GM10847 (cell line): ENCODE results near the gene ASTN2.

ENCODE experiments used
- POLR2A ChIP-seq: IDR thresholded peaks from 2 replicates; pipeline ENCODE4 v1.6.1; 2011; ENCODE audit not compliant: insufficient read length; ENCODE audit errors: extremely low read depth

The ASTN2 gene

GRCh38 chr9:116800885-116801284 is 614.0 kb downstream of the ASTN2 start:
- TF ChIP-seq POLR2A, result no peak

- TF ChIP-seq POLR2A, result no peak
Measured at GRCh38 chr9:116800074-116800473, 614.8 kb downstream of the ASTN2 start.

GRCh38 chr9:116798521-116798920 is 616.3 kb downstream of the ASTN2 start:
- no peak for TF ChIP-seq POLR2A

GRCh38 chr9:116797276-116797675 is 617.6 kb downstream of the ASTN2 start:
- no peak for TF ChIP-seq POLR2A

- no peak for TF ChIP-seq POLR2A
Measured at GRCh38 chr9:116796669-116797068, 618.2 kb downstream of the ASTN2 start.

DNA sequence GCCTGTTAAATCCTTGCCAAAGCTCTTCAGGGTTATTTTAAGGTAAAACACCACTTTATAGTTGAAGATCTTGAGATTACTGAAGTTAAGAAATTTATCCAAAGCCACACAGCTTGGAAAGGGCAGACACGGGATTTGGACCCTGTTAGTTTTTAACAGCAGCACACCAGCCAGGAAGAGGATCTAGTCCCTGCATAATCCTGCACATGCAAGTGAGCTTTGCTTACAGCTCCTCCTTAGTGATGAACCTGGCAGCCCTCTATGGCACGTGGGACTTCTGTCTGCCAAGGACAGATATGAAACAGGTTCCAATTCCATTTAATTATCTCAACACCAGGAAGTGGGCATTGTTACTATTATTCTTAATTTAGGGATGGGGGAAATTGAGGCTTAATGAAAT is 619.0 kb downstream of the ASTN2 start:
- no peak for TF ChIP-seq POLR2A

GRCh38 chr9:116792271-116792670 is 622.6 kb downstream of the ASTN2 start:
- TF ChIP-seq POLR2A, result no peak

DNA sequence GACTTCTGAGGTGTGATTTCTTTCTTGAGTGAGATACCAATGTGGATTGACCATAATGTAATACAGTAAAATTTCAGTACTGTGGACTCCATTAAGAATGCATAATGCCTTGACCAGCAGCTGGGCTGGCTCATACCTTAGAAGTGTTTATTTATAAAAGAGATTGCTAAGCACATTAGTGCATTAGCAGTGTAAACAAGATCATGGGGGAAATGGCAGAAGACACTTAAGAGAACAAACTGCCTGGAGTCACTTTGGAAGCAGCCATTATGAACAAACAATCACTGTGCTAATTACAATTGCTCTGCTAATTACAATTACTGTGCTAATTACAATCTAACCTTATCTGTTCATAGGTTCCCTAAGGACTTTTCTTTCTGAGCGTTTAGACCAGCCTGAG is 623.5 kb downstream of the ASTN2 start:
- TF ChIP-seq POLR2A, result no peak

GRCh38 chr9:116789081-116789480 is 625.8 kb downstream of the ASTN2 start:
- TF ChIP-seq POLR2A, result no peak

GRCh38 chr9:116786737-116787136 is 628.1 kb downstream of the ASTN2 start:
- no peak for TF ChIP-seq POLR2A

DNA sequence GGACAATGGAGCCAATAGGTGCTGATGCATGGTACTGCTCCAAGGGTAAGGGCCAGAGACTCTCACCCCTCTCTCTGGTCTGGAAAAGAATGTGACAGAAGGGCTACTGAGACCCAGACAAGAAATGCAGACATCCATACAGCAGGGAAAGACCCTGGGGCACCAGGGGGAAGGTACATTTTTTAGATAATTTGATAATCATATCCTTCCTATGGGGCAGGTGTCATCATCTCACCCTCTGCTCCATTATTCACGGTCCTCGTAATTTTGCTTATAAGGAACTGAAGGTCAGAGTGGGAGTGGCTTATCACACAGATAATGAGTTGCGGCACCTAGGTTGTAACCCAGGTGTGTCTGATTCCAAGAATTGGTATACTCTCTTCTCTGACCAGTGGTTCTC is 637.7 kb downstream of the ASTN2 start:
- no peak for TF ChIP-seq POLR2A

- no peak for TF ChIP-seq POLR2A
Measured at GRCh38 chr9:116774421-116775180, 640.3 kb downstream of the ASTN2 start.

DNA sequence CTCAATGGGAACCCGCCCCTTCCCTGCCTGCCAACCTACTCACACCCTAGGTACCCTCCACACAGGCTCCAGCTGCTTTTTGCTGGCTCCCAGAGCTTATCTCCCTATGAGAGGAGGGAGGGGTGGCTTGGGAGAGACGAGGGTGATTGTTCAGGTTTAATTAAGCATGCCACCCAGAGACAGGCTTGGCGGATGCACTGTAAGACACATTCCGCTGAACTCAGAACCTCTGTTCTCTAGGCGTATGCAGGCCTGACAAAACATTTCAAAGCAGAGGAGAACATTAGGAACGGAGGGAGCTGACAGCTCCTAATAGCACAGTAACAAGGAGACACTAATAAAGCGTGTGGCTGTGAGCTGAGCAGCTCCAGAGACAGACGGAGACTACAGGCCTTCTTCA is 647.6 kb downstream of the ASTN2 start:
- TF ChIP-seq POLR2A, result no peak

DNA sequence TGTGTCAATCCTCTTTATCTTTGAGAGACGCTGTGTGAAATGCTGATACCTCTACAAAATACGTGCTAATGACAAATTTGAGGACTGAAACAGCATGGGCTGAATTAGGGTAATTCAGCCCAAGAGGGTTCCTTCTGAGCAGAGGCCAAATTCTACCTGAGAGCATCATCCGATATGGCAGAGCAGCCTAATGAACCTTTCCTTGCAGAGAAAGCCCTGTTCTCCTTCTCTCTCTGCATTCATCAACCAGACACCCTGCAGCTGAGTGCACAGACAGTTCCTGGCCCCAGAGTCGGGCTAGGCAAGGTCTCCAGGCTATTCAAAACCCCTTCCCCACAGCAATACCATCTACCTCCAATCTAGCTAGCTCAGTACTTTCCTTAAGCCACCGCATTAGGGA is 649.8 kb downstream of the ASTN2 start:
- TF ChIP-seq POLR2A, result no peak

DNA sequence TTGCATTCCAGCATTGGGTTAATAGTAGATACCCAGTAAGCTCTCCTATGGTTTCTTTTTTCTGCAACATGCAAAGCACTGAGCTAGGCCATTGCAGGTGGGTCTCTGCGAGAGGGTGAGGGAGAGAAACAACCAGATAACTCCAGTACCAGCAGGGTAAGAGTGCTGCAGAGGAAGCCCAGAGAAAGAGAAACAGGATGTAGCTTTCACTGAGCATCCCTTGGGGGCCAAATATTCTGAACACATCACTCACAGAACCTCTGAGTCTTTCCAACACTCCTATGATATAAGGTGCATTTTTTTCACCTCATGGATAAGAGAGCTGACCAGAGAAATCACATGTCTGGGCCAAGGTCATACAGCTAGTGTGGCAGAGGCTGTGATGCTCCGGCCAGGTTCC is 651.1 kb downstream of the ASTN2 start:
- TF ChIP-seq POLR2A, result no peak

DNA sequence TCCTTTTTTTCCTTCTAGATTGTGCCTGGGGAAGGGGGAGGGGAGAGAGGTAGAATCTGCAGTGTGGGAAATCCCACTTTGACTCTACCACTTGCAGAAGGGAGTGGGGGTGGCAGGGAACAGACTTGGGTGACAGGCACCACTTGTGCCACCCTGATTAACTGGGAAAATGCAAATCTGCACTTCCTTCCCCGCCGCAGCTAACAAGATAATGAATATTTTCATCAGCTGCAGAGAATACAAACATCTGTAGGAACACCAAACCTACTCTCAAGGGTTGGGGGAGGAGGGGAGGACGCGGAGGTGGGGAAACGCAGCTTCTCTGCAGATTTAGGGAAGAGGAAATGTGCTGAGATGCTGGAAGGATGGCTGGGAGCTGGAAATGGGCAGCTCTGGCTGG is 654.2 kb downstream of the ASTN2 start:
- TF ChIP-seq POLR2A, result no peak

- TF ChIP-seq POLR2A, result no peak
Measured at GRCh38 chr9:116757030-116757429, 657.8 kb downstream of the ASTN2 start.
